A673 (cell line): ENCODE measurements around the gene DUOXA2. TPM values are rescaled to one million over a fixed set of nuclear protein-coding genes. Genes with fewer than 3 reads are reported as not detected.

Source experiments
- BruUV-seq: library from RNA; stranded (reverse); fragments of 400-500 nt; replicated peaks from 2 replicates; lab custom pipeline; 2021; lab: Mats Ljungman, UMichigan
- CTCF ChIA-PET: fragments of 300-600 bp; sonication (Branson Sonifier 250); formaldehyde crosslinking; loops from one replicate; lab custom pipeline; 2022; ENCODE audit warnings: antibody characterized with exemption; lab: Charles Lee
- POLR2A ChIA-PET: fragments of 300-600 bp; sonication (Branson Sonifier 250); formaldehyde crosslinking; loops from one replicate; lab custom pipeline; 2022; ENCODE audit warnings: antibody characterized with exemption; ENCODE audit not compliant: low non-redundant PET; lab: Charles Lee
- DNase-seq: peaks from one replicate; pipeline ENCODE4 v3.0.0-alpha.2; 2015; ENCODE audit warnings: low spot score
- H3K27ac ChIP-seq: fragments of 200-600 bp; sonication (generic); 2 replicates; pipeline ENCODE4 v1.5.1; 2016; ENCODE audit warnings: mixed run types, low read depth, mild to moderate bottlenecking, mixed read lengths, antibody characterized with exemption, low read length; ENCODE audit not compliant: poor library complexity, severe bottlenecking
- H3K27me3 ChIP-seq: fragments of 200-600 bp; sonication (generic); replicated peaks from 2 replicates; pipeline ENCODE4 v1.6.1; 2017; ENCODE audit warnings: mixed run types, low read depth, mild to moderate bottlenecking, mixed read lengths, antibody characterized with exemption, low read length; ENCODE audit not compliant: insufficient read depth, poor library complexity
- H3K36me3 ChIP-seq: fragments of 200-600 bp; sonication (generic); 2 replicates; pipeline ENCODE4 v1.6.1; 2016; ENCODE audit warnings: mixed run types, mild to moderate bottlenecking, mixed read lengths, antibody characterized with exemption, low read length; ENCODE audit not compliant: insufficient read depth, poor library complexity, severe bottlenecking
- H3K4me1 ChIP-seq: fragments of 200-600 bp; sonication (generic); 2 replicates; pipeline ENCODE4 v1.6.1; 2017; ENCODE audit warnings: mixed run types, mild to moderate bottlenecking, mixed read lengths, antibody characterized with exemption, low read length; ENCODE audit not compliant: insufficient read depth, poor library complexity, severe bottlenecking
- H3K4me3 ChIP-seq: fragments of 200-600 bp; sonication (generic); 2 replicates; pipeline ENCODE4 v1.5.1; 2016; ENCODE audit warnings: low read depth, mixed run types, mild to moderate bottlenecking, mixed read lengths, low read length; ENCODE audit not compliant: poor library complexity, severe bottlenecking
- H3K9me3 ChIP-seq: fragments of 200-600 bp; sonication (generic); 2 replicates; pipeline ENCODE4 v1.6.1; 2016; ENCODE audit warnings: mixed run types, low read depth, mild to moderate bottlenecking, mixed read lengths, antibody characterized with exemption, low read length; ENCODE audit not compliant: poor library complexity, severe bottlenecking
- CTCF ChIP-seq: fragments of 300-800, 200-600 bp; sonication (generic); conservative IDR thresholded peaks from 2 replicates; pipeline ENCODE4 v1.5.1; 2017; ENCODE audit warnings: low read depth, mild to moderate bottlenecking, antibody characterized with exemption, low read length, moderate library complexity, mixed read lengths
- EZH2 ChIP-seq: fragments of 200-600 bp; sonication (generic); IDR thresholded peaks from 2 replicates; pipeline ENCODE4 v1.6.1; 2017; ENCODE audit warnings: borderline replicate concordance, low read depth, mild to moderate bottlenecking, mixed read lengths, antibody characterized with exemption, low read length; ENCODE audit not compliant: poor library complexity, severe bottlenecking
- intact Hi-C: fragments of 100-400 bp; cut with micrococcal nuclease; formaldehyde crosslinking; loops from one replicate; pipeline ENCODE4 v1.10.0; 2022; ENCODE audit not compliant: unreplicated experiment
- total RNA-seq: library from RNA; stranded (reverse); gene quantifications from 2 replicates; pipeline ENCODE4 v1.2.3, GENCODE V29; 2021

Gene DUOXA2
- total RNA-seq, 1 experiment from 2014 or later: not detected

- CTCF ChIA-PET: interaction anchor here (0.6 to 1.6 kb wide), 14 partner anchors 18 to 294 kb away, joined by 3 to 9 read pairs (median 4); partner anchors contain the start of gene SHF
- Histone ChIP-seq H3K9me3 (no peaks in the 10 kb centered on the region), H3K27ac (no peak overlapping the region), H3K4me3 (no peak overlapping the region), H3K27me3 (no peaks in the 10 kb centered on the region), H3K4me1 (peaks cover 16% of the 10 kb centered on the region), H3K36me3 (peaks cover 5% of the 10 kb centered on the region)
- POLR2A ChIA-PET: no interaction called here
- TF ChIP-seq EZH2 (no peak), CTCF (no peak)
- DNase-seq: no peak
- intact Hi-C loops: loop anchor here (1.0 to 5.0 kb wide), 3 partner anchors 38 to 449 kb away; a partner anchor contains a TSS
- BruUV-seq: no TSS peak
Observed at GRCh38 chr15:45163508-45163856, 49.4 kb downstream of the DUOXA2 start.

- no peaks in the 10 kb centered on the region for H3K27me3 ChIP-seq
- no peak overlapping the region for H3K27ac ChIP-seq
- TF ChIP-seq EZH2: no peak
- TF ChIP-seq CTCF: no peak
- no peaks in the 10 kb centered on the region for H3K9me3 ChIP-seq
- BruUV-seq: no TSS peak
- ChIA-PET POLR2A (no interaction called here), CTCF (no interaction called here)
- DNase-seq: no peak
- peaks cover 20% of the 10 kb centered on the region for H3K4me1 ChIP-seq
- H3K36me3 ChIP-seq: peaks cover 5% of the 10 kb centered on the region
- no peak overlapping the region for H3K4me3 ChIP-seq
- intact Hi-C loops: loop anchor here (5.0 kb wide), 3 partner anchors 237 to 447 kb away; a partner anchor contains a TSS
Observed at GRCh38 chr15:45164914-45165313, 50.8 kb downstream of the DUOXA2 start.

- no peak for DNase-seq
- ChIA-PET CTCF (no interaction called here), POLR2A (interaction anchor here (0.6 kb wide), 1 partner anchor 32 kb away, joined by 4 read pairs; no protein-coding TSS in a partner anchor)
- intact Hi-C loops: loop anchor here (5.0 kb wide), 1 partner anchor 292 kb away; no protein-coding TSS in a partner anchor
- Histone ChIP-seq H3K27ac (peak overlapping the region; percentile 96), H3K36me3 (peaks cover 5% of the 10 kb centered on the region), H3K4me1 (peaks cover 21% of the 10 kb centered on the region), H3K27me3 (no peaks in the 10 kb centered on the region), H3K4me3 (no peak overlapping the region), H3K9me3 (no peaks in the 10 kb centered on the region)
- TF ChIP-seq EZH2 (no peak), CTCF (no peak)
- no TSS peak for BruUV-seq
Observed at GRCh38 chr15:45165536-45165935, 51.4 kb downstream of the DUOXA2 start.
